Measurements from ENCODE around the gene PDE11A.

The PDE11A gene

DNA sequence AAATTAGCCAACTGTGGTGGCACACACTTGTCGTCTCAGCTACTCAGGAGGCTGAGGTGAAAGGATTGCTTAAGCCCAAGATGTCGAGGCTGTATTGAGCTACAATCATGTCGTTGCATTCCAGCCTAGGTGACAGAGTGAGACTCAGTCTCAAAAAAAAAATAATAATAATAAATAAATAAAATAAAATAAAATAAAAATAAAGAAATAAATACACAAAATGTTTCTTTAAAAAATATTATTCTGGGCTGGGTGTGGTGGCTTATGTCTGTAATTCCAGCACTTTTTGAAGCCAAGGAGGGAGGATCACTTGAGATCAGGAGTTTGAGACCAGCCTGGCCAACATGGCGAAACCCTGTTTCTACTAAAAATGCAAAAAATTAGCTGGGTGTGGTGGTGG, 407.2 kb downstream of the PDE11A start:
- DNase-seq = no peak

DNA sequence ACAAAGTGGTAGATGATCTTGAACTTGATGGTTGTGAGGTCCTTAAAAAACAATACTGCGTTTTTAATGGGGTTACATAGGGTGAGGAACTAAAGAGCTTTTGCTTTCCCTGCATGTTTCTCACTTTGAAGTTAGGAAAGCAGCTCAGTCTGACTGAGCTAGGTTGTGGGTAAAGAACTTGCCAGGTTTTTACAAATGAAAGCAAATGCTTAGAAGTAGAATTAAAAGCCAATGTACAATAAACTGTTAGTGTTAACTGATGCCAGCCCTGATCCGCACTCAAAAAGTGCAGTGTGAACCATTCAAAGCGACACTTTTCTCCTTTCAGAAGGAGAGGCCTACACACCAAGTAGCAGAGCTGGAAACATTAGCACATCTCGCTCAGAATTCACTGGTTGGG, 409.7 kb downstream of the PDE11A start:
- no peak for DNase-seq

DNA sequence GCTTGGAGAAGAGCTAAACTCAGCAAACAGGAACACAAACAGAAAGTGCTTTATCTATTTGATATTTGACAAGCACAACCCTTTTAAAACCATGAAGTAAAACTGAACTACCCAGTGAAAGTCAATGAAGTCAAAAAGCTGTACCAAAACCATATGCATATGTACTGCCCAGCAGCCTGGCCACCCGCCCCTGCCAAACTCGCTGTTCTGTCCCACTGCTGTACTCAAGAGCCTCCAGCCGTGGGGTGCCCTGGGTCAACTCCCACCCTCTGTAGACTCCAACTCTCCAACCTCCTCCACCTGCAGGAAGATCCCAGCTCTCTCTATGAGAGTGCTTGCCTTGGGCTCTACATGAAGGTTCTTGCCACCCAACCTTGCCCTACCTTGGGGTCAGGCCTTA, 411.8 kb downstream of the PDE11A start:
- DNase-seq = no peak

DNA sequence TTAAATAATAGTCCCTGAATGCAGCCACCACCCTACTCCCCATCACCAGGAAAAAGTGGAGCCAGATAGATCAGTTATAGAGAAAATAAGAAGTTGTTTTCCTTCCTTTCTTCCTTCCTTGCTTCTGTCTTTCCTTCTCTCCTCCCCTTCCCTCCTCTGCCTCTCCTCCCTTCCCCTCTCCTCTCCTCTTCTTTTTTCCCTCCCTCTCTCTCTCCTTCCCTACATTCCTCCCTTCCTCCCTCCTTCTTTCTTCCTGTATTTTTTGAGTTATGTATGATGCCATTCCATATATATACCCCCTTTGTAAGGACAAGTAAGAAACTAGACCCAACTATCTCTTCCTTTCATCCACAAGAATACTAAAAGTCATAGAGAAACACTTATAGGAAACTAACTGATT, 414.3 kb downstream of the PDE11A start:
- no peak for DNase-seq

DNA sequence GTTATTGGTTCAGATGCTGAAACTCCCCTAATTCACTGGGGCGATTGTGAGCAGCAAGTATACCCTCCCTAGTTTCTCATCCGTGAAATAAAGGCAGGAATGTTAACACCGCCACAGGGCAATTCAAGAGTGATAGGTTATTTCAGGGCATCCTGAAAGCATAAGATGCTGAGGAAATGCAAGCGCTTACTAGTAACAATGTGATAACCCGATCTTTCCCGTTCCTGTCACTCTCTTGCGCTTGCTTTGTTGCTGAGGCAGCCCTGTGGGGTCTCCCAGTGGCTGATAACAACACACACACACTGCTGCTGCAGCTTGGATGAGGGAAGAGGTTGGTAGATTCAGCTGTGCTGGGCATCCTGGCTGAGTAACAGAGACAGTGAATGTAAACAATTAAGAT, 420.7 kb downstream of the PDE11A start:
- DNase-seq = no peak

DNA sequence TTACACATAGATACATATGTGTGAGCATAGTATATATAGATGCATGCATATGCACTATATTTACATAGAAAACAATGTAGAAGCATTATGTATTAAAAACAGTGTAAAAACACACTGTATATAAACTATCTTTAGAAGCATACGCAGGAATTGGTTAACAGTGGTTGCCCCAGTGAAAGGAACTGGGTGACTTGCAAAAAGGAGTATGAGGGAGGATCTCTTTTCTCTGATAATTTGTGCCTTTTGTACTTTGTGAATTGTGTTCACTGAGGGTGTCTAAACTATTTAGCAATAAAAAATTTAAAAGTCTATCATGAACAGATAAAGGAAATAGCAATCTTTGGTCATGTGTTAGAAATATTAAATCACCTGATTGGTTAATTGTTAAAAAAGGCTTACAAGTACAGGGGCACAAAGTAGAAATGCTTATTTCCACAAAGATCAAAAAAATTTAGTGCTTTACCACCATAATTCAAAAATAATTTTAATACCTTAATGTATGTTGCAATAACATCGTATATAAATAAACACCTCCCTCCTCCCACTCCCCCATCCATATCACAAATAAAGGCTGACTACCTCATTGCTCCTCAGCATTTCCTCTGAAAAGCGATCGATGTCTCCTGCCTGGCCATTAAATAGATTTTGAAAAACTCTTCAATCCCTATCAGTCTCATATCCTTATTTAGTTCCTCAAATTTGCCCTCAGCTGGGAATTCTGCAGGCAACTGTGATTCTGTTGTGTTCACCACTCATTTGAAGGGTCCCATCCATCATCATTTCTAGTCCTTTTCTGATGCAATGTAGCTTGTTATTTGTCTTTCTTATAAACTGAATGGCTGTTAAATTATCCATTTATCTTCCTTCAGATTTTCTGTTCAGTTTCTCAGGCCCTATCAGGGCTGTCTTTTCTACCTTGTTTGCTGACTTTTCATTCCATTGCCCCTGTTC, 422.7 kb downstream of the PDE11A start:
- no peak for DNase-seq

DNA sequence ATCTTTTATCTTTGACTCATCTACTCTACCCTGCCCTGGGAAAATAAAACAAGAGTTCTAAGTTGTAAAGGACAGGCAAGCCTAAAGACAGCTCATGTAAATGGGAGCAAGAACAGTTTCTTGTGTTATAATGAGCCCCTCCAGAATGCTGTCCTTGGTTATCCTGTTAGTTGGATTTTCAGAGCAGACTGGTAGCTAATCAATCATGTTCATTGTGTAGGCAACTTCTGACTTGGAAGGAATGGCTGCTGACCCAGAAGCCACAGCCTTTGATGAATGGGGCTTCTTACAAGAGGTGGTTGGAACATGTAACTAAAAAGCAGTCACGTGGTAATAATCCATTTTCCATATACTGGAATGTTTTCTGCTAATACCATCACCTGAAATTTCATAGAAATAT, 425.8 kb downstream of the PDE11A start:
- DNase-seq = no peak

DNA sequence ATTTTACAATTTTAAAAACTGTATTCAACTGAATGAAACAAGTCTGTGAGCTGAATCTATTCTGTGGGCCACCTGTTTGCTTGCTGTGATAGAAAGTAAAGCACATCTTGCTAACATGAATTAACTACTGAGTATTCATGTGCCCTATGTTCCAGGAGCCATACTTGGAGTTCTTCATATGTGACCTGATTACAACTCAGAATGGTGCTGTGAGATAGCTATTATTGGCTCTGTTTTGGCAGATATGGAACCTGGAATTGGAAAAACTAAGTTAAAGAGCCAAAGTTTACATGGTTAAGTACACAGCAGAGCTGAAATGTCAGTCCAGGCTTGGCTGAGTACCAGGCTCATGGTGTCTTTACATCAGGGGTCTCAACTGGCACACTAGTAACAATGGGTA, 426.3 kb downstream of the PDE11A start:
- no peak for DNase-seq

DNA sequence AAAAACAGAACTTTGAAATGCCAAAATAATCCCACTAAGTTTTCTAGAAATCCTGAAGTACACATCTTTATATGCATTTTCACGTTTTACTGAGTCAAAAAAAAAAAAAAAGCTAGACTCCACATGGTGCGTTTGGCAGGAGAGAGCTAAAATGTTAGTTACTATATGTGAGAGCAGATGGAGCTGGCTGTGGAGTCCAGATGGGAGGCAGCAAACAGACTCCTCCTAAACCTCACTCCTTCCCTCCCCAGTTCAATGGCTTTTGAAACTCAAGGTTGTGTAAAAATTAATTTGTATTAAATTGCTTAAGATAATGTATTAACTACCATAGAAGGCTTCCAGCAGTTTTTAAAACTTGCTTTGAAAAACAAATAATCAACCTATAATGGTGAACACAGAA, 431.2 kb downstream of the PDE11A start:
- DNase-seq = no peak

DNA sequence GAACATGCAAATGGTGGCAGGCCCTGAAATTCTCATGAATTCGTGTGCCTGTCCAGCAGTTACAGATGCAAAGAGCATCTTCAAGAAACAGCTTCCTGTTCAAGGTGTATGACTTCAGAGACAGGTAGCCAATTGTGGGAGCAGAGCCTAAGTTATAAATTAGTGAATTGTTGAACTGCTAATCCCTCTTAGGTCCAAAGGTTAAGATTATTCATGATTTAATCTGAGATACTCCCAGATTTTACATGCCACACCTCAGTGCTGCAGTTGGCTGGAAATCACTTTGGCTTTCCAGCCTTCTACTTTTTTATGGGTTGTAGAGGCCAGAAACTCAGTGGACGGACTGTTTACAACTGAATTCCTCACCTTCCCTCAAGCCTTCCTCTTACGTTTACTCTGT, 432.2 kb downstream of the PDE11A start:
- no peak for DNase-seq

DNA sequence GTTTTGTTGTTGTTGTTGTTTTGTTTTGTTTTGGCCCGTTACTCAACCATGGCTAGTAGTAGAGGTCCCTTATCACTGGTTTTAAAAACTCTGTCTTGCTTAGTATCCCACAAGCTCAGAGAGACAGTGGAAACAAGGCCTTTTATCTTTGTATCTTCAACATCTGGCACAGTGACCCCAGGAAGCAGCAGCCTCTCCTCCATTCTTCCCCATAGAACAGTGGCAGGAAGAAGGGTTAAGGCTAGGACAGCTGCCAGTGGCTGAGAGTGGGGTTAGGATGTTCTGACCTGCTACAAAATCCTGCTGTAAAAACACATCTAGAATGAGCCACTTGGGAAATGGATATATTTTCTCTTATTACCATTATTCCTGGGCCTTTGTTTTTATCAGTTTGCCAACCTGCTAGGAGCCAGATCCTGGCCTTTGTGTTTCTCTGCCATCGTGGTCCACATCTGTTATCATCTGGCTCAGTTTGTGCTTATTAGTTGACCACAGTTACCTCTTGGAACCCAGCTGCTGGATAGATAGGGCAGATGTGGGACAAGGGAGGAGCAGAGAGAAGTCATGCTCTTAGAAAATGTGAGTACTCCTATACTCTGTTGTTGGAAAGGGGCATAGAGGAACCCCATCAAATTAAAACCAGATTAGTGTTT, 433.2 kb downstream of the PDE11A start:
- no peak for DNase-seq

DNA sequence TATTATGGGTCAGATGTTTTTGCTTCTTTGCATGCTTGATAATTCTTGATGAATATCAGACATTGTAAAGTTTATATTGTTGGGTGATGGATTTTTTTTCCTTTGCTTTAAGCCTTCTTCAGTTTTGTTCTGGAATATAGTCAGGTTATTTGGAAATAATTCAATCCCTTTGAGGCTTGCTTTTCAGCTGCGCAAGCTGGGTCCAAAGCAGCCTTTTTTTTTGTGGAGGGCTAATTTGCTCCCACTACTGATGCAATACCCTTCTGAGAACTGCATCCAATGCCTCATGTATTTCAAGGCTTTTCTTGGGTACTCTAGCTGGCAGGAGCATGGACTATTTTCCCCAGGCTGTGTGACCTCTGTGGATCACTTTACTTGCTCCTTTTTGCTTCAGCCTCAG, 434.1 kb downstream of the PDE11A start:
- DNase-seq = no peak

DNA sequence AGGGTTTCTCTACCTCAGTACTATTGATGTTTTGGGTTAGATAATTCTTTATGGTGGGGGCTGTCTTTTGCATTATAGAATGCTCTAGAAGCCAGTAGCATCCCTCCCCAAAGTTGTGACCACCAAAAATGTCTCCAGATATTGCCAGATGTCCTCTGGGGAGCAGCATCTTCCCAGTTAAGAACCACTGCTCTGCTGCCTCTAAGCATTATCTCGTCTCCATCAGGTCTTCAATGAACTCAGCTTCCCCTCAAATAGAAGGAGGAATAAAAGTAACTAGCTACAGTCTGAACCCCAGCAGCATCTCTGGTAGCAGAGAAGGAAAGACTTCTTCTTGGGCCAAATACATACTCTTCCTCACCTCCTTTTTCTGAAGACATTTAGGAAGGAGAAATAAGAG, 435.9 kb downstream of the PDE11A start:
- no peak for DNase-seq

DNA sequence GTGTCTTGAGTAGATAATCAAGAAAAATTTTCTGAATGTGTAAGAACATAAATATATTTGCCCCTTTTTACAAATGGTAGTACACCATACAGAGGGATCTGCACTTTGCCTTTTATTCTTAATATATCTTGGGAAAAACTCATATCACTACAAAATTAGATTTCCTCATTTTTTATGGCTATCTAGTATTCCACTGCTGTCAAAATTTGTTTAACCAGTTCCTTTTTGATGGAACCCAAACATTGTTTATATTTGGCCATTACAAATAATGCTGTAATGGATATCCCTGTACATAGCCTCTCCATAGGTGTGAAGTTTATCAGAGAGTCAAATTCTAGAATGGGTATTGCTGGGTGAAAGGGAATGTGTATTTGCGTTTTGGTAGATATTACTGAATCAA, 436.9 kb downstream of the PDE11A start:
- no peak for DNase-seq

DNA sequence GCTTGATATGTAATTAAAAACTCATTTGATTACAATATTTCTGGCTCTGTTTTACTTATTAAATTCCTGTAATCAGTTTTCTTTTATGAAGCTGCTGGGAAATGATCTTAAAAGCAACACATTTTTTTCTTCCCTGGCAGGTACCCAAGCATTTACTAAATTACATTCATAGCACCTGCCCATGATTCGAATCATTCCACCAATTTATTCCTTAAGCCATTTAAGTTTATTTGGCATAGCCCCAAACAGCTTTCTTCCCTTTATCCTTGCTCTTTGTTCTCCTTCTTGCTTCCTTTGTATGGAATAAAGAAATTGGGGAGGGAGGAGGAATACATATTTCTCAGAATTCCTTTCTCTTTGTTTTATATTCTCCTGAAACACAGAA, 438.7 kb downstream of the PDE11A start:
- no peak for DNase-seq

DNA sequence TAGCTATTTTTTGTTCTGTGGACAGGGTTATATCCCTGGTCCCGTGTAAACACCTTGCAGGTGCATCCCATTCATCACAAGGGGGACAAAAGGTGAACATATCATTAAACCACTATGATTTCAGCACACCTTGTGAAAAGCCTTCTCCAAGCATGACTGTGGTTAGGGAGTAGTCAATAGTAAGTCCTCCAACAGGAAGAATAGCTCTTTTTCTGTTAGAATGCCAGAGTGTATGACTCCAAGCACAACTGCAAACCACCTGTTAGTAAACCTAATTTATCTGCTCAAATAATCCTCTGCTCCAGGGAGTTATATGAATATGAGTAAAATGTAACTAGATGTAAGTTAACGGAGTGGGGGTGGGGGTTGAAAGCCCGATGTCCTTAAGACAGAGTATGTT, 439.5 kb downstream of the PDE11A start:
- no peak for DNase-seq

DNA sequence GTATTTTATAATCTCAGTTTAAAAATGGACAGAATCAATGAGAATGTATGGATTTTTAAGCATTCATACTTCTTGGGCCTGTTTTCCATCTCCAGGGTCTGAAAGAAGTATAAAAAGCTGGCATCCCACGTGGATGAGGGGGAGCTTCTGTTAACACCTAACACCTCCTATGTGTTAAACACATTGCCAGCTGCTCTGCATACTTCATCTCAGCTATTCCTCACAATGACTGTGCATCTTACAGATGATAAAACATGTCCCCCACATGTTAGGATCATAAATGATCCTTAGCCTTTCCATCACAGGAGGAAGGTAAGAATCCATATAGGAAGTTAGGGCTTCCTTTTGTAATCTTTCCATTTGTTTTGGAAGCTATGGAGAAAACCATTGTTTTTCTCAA, 440.9 kb downstream of the PDE11A start:
- no peak for DNase-seq

DNA sequence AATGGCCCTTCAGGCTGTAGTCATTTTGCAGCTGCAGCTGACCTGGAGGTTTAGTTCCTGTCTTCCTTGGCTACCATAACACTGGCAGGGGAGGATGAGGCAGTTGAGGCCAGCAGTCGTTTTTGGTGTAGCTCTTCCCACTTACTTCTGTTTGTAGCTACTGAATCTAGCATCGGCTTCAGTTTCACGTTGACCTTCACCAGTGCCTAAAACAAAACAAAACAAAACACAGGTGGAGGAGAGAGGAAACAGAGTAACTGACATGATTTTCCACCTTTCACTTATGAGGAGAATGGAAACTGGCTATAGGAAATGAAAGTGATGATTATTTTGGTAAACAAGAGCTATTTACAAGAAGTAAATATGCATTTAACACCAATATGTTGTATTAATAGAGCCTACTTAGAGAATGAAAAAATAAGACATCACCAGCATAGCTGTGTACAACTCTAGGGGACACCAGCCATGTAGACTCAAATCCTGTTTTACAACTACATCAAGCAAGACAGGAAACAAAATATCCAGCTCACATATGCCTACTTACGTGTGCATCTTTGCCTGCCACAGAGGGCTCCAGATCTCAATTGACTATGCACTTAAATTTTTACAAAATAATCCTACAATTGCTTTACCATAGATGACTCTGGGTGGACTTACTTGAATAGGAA, 443.1 kb downstream of the PDE11A start:
- DNase-seq = no peak

DNA sequence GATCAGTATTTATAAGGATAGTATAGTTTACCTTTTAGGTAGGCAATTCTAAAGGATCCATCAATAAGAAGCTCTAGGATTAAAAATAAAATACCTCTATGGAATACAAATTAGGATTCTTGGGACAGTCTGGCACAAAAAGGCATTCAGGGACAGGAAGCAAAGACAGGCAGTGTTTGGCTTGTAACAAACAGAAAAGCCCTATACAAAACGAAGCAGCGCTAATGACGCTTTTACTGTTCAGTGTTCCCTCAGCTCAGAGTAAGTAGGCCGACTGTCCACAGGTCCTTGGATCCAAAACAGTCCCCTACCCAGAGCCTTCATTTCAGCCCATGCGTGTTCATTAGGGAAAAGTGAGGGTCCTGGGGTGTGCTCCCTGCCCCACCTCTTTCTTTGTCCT, 443.7 kb downstream of the PDE11A start:
- no peak for DNase-seq

DNA sequence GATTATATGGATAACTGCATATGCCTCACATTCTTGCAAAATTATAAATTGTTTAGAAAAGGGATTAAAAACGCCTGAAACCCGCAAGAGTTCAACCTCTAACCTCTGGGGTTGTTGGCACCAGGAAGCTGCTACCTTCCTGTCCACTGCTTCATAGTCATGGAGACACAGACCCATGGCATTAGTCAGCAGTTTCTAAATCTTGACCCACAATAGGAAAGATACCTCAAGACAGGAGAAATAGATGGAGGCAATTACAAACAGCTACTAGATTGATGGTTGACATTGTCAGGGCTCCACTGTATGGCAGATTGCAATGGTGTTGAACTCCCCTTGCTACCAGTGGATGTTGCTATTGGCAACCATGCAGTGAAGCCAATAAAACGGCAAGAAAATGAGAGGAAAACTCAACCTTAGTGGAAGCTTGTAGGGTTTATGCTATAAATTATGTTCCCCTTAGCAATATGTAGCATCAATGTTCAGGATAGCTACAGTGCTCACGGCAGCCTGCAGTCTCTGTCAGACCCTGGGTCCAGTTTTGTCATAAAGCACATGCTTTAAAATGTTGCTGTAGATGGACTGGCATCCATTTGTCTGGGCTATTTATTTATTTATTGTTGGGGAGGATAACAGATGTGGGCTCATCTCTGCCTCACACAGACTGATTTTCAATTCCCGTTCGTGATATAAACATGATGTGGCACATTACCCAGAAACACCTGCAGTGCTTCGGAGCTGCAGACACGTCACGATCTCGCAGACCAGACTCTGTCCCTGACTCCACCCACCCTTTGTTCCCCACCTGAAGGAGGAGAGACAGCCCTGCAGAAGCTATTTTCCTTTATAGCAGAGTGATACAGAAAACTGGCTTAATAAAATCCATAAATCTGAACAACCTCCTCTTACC, 446.6 kb downstream of the PDE11A start:
- DNase-seq = no peak

DNA sequence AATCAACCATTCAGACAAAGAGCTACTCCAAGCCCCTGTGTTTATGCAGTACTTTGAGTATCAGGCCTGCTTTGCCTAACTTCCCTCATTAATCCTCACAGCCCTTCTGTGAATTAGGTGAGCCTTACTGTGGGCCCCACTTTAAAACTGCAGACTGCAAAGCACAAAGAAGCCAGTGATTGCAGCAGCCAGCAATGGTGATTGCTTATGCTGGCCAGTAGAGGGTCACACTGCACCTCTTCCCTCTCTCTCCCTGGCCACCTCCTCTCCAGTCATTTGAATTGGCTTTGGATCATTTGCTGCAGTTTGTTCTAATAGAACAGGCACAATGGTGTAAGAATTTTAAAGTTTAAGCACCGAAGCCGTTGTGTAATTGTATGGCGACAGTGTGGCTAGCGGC, 450.1 kb downstream of the PDE11A start:
- DNase-seq = no peak

DNA sequence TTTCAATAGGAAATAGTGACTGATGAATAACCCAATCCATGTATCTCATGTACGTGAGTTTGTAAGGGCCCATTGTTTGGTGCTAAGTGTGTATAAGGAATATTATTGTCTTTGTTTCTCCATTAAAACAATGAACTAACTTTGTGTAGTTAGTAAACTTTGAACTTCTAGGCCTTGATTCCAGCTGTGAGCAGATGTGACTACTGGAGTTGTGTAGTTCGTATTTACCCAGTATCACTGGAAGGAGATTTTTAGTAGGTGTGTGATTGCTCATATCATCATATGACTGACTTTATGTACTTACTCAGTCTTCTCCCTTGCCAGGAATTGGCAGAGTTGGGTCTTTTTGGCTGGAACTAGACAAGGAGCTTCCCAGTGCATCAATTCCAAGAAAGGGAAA, 452.6 kb downstream of the PDE11A start:
- no peak for DNase-seq

DNA sequence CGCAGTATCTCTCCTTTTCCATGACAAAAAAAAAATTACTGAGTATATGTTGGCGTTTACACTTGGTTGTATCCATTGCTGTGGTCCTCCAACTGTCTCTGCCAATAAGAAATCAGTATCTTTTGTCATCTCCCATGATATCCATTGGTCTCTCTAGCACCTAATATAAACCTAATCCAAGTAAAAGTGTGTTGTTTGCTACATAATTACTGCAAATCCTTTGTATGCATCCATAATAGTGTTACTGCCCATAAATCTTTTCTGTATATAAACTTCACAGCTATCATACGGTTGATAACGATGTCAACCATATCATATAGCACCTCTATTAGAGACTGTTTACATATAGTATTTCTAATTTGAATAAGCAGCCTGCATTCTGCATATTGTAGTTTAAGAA, 453.1 kb downstream of the PDE11A start:
- no peak for DNase-seq
